ENCODE results near the gene CACNA2D4.

The CACNA2D4 gene

DNA sequence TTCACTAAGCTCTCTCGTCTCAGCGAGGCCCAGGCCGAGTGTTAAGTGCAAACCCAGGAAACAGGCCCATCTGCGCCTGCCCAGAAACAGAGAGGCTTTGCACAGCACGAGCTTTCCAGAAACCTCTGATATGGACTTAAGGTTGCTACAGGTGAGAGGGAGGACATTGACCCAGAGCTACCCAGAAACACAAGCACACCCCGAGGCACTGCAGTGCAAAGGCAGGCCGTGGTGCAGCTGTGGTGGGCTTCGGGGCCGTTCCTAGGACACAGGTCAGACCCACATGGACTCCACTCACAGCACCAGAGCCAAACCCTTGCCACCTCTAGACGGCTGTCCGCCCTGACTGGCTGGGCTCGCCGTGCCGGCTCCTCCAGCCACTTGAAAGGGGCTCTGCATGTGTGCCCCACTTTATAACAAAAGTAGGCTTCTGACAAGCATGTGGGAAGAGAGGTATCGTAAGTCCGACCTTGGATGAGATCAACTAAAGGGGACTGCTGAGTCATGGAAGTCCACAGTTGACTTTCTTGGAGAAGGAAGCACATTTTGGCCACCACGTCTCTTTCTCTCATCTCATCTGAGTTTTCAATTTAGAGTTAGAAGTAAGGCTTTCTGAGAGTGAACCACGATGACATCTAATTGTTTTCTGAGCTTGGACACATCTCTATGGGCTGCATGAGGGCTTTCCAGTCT lies 38.2 kb downstream of the CACNA2D4 start:
- Histone ChIP-seq H3K4me2 (no peak overlapping the region), H4K20me1 (ENCODE audit: insufficient read depth) (no peaks in the 10 kb centered on the region), H3K36me3 (ENCODE audit: insufficient read depth) (no peaks in the 10 kb centered on the region), H3K27ac (no peak overlapping the region), H2AFZ (ENCODE audit: low read depth) (no peak overlapping the region), H3K79me2 (ENCODE audit: insufficient read depth, low read depth) (no peaks in the 10 kb centered on the region), H3K9ac (no peak overlapping the region), H3K27me3 (ENCODE audit: insufficient read depth, low read depth) (no peaks in the 10 kb centered on the region), H3K4me3 (IDR thresholded peaks at IDR 0.05; ENCODE audit: insufficient read depth, low read depth, low read length) (no peak overlapping the region), H3K4me1 (ENCODE audit: low read depth, poor library complexity, severe bottlenecking) (no peaks in the 10 kb centered on the region)
- TF ChIP-seq, protein P1, sequence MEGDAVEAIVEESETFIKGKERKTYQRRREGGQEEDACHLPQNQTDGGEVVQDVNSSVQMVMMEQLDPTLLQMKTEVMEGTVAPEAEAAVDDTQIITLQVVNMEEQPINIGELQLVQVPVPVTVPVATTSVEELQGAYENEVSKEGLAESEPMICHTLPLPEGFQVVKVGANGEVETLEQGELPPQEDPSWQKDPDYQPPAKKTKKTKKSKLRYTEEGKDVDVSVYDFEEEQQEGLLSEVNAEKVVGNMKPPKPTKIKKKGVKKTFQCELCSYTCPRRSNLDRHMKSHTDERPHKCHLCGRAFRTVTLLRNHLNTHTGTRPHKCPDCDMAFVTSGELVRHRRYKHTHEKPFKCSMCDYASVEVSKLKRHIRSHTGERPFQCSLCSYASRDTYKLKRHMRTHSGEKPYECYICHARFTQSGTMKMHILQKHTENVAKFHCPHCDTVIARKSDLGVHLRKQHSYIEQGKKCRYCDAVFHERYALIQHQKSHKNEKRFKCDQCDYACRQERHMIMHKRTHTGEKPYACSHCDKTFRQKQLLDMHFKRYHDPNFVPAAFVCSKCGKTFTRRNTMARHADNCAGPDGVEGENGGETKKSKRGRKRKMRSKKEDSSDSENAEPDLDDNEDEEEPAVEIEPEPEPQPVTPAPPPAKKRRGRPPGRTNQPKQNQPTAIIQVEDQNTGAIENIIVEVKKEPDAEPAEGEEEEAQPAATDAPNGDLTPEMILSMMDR (conservative IDR thresholded peaks at IDR 0.05; ENCODE audit: low read depth, low read length): no peak

DNA sequence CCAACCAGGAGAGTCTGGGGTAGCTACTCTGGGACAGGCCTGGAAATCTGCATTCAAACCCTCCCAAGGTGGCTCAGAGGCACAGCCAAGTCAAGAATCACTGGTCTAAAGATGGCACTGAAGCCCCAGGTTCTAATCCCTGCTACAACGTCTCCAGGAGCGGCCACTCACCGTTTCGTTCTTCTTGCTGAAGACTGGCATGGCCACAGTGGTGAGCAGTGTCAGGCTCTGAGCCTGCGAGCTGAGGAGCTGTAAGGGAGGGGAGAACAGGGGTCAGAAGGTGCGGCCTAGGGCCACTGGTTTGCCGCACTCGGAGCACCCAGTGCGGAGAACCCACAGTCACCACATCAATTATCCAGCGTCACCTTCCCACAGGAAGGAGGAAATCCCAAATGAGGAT lies 38.8 kb downstream of the CACNA2D4 start:
- H3K27me3 ChIP-seq (ENCODE audit: insufficient read depth, low read depth): no peaks in the 10 kb centered on the region
- H3K4me1 ChIP-seq (ENCODE audit: low read depth, poor library complexity, severe bottlenecking): no peaks in the 10 kb centered on the region
- no peak overlapping the region for H2AFZ ChIP-seq (ENCODE audit: low read depth)
- H3K36me3 ChIP-seq (ENCODE audit: insufficient read depth): no peaks in the 10 kb centered on the region
- H3K27ac ChIP-seq: no peak overlapping the region
- no peaks in the 10 kb centered on the region for H3K79me2 ChIP-seq (ENCODE audit: insufficient read depth, low read depth)
- no peak overlapping the region for H3K4me2 ChIP-seq
- no peaks in the 10 kb centered on the region for H4K20me1 ChIP-seq (ENCODE audit: insufficient read depth)
- TF ChIP-seq, protein P1 (conservative IDR thresholded peaks at IDR 0.05; ENCODE audit: low read depth, low read length): no peak
- H3K9ac ChIP-seq: no peak overlapping the region
- H3K4me3 ChIP-seq (IDR thresholded peaks at IDR 0.05; ENCODE audit: insufficient read depth, low read depth, low read length): no peak overlapping the region

DNA sequence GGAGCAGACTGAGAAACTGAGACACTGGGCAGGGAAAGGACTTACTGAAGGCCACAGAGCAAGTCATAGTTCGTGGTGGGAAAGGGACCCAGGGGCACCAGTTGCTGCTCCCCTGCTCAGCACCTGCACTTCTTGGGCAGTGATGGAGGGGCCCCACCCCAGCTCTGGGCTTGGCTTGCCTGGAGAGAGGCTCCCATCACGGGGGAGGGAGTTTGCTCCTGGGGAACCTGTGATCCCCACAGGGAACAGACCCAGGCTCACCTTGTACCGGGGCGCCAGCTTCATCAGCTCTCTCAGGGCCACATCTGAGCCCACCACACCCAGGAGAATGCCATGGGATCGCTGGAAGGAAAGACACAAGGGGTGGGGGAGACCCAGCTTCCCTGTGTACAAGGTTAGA lies 39.8 kb downstream of the CACNA2D4 start:
- Histone ChIP-seq H3K9ac (no peak overlapping the region), H3K4me2 (no peak overlapping the region), H3K36me3 (ENCODE audit: insufficient read depth) (no peaks in the 10 kb centered on the region), H3K79me2 (ENCODE audit: insufficient read depth, low read depth) (no peaks in the 10 kb centered on the region), H2AFZ (ENCODE audit: low read depth) (no peak overlapping the region), H4K20me1 (ENCODE audit: insufficient read depth) (no peaks in the 10 kb centered on the region), H3K4me3 (IDR thresholded peaks at IDR 0.05; ENCODE audit: insufficient read depth, low read depth, low read length) (no peak overlapping the region), H3K27ac (no peak overlapping the region), H3K27me3 (ENCODE audit: insufficient read depth, low read depth) (no peaks in the 10 kb centered on the region), H3K4me1 (ENCODE audit: low read depth, poor library complexity, severe bottlenecking) (no peaks in the 10 kb centered on the region)
- TF ChIP-seq, protein P1 (conservative IDR thresholded peaks at IDR 0.05; ENCODE audit: low read depth, low read length): no peak

DNA sequence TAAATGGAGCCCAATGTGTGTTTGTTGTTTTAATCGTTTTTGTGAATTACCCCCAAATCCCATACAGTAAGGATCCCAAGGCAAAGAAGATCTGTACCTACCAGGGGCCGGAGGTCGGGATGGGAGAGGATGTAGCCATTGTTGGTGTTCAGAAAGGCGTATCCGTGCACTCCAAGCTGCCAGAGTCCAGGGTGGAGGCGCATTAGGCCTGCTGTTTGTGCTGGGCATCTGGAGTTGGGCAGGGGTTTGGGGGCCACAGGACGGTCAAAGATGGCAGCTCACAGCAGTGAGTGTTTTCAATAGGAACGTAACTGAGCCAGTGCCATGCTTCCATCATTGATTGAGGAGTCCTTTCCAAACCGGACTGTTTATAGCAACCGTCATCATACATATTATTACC lies 40.2 kb downstream of the CACNA2D4 start:
- no peaks in the 10 kb centered on the region for H3K36me3 ChIP-seq (ENCODE audit: insufficient read depth)
- no peak overlapping the region for H3K4me3 ChIP-seq (IDR thresholded peaks at IDR 0.05; ENCODE audit: insufficient read depth, low read depth, low read length)
- H3K4me1 ChIP-seq (ENCODE audit: low read depth, poor library complexity, severe bottlenecking): no peaks in the 10 kb centered on the region
- TF ChIP-seq, protein P1 (conservative IDR thresholded peaks at IDR 0.05; ENCODE audit: low read depth, low read length): no peak
- H4K20me1 ChIP-seq (ENCODE audit: insufficient read depth): no peaks in the 10 kb centered on the region
- no peaks in the 10 kb centered on the region for H3K79me2 ChIP-seq (ENCODE audit: insufficient read depth, low read depth)
- no peak overlapping the region for H2AFZ ChIP-seq (ENCODE audit: low read depth)
- H3K4me2 ChIP-seq: no peak overlapping the region
- H3K9ac ChIP-seq: no peak overlapping the region
- H3K27me3 ChIP-seq (ENCODE audit: insufficient read depth, low read depth): no peaks in the 10 kb centered on the region
- H3K27ac ChIP-seq: no peak overlapping the region

Measured in KMS-11 (cell line).